Measurements from ENCODE around the gene SLC8B1.

DNA sequence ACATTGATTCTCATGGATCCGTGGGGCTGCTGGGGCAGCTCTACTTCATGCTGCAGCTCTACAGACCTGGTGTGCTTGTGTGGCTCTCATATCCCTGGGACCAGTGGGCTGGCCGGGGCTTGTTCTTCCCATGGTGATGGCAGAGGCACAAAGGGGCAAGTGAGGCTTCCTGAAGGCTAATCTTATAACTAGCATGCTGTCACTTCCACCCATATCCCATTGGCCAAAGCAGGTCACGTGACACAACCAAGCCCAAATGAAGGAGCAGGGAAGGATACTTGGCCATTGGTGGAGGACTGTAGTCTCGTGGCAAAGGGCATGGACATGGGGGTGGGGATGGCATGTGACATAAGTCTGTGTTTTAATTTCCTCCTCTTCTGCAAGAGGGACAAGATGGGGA is 33.4 kb upstream of the SLC8B1 start:
- TF ChIP-seq CTCF (conservative IDR thresholded peaks at IDR 0.05; ENCODE audit: low read depth, low read length) (no peak), EZH2 (IDR thresholded peaks at IDR 0.05; ENCODE audit: low read length, unreplicated experiment) (no peak), EZH2phosphoT487 (IDR thresholded peaks at IDR 0.05; ENCODE audit: borderline replicate concordance, low read length) (no peak)
